HG02610 (cell line): Measurements from ENCODE around the gene LMNA.

Experiments used
- ATAC-seq: cut with Tn5 transposase; IDR thresholded peaks from one replicate; pipeline ENCODE4 v1.9.1; 2021; ENCODE audit warnings: mild to moderate bottlenecking, moderate library complexity; ENCODE audit not compliant: unreplicated experiment

LMNA gene

GRCh38 chr1:156081917-156082308 is 32.6 kb upstream of the LMNA start:
- no peak for ATAC-seq

GRCh38 chr1:156082309-156083091 is 32.0 kb upstream of the LMNA start, which contains the start of gene MEX3A:
Gene MEX3A, minus strand, starts transcription at chr1:156082465. Its CDS starts 467 bp downstream, at chr1:156081998.
- ATAC-seq: peak; percentile 45

- no peak for ATAC-seq
These were observed 30.4 kb upstream of the LMNA start for GRCh38 chr1:156083800-156084790.

GRCh38 chr1:156086256-156086662 is 28.3 kb upstream of the LMNA start:
- no peak for ATAC-seq

GRCh38 chr1:156089704-156090103 is 24.8 kb upstream of the LMNA start:
- ATAC-seq: no peak

- no peak for ATAC-seq
These were observed 24.2 kb upstream of the LMNA start for GRCh38 chr1:156090138-156090839.

- no peak for ATAC-seq
These were observed 23.7 kb upstream of the LMNA start for GRCh38 chr1:156090840-156091188.

- no peak for ATAC-seq
These were observed 22.9 kb upstream of the LMNA start for GRCh38 chr1:156091610-156092009.

- no peak for ATAC-seq
These were observed 18.5 kb upstream of the LMNA start for GRCh38 chr1:156095906-156096508.

GRCh38 chr1:156096640-156097391 is 17.7 kb upstream of the LMNA start:
- ATAC-seq: peak; percentile 61

GRCh38 chr1:156097499-156098178 is 16.9 kb upstream of the LMNA start:
- ATAC-seq: no peak

GRCh38 chr1:156098784-156099183 is 15.7 kb upstream of the LMNA start:
- no peak for ATAC-seq

GRCh38 chr1:156099282-156099681 is 15.2 kb upstream of the LMNA start:
- no peak for ATAC-seq

- no peak for ATAC-seq
These were observed 14.1 kb upstream of the LMNA start for GRCh38 chr1:156100205-156100995.

GRCh38 chr1:156101880-156102279 is 12.6 kb upstream of the LMNA start:
- no peak for ATAC-seq

GRCh38 chr1:156102633-156103511 is 11.6 kb upstream of the LMNA start:
- no peak for ATAC-seq

- no peak for ATAC-seq
These were observed 11.0 kb upstream of the LMNA start for GRCh38 chr1:156103521-156103947.
